Fibroblast of lung (primary cell): ENCODE results near the gene CLSTN2. TPM values are rescaled to one million over a fixed set of nuclear protein-coding genes. Genes with fewer than 3 reads are reported as not detected.
"Not testable (repeated sequence)": the region's sequence is repeated elsewhere in the genome, so short reads cannot be mapped to it uniquely, and the experiment has no call there.

Experiments
- DNase-seq, 2 donors: peaks; one replicate each; pipeline versions ENCODE4 v3.0.0 to v3.0.0-alpha.2; 2010; ENCODE audit warnings: low read depth in 2 of 2
- H2AFZ ChIP-seq: 2 replicates; pipeline ENCODE4 v1.5.1; 2012; ENCODE audit warnings: low read length, control low read depth, inconsistent platforms
- H3K27ac ChIP-seq: 2 replicates; pipeline ENCODE4 v1.5.1; 2011; ENCODE audit warnings: low read length, control low read depth; ENCODE audit not compliant: insufficient read depth
- H3K27me3 ChIP-seq: 2 replicates; pipeline ENCODE4 v1.5.1; 2011; ENCODE audit warnings: mild to moderate bottlenecking, low read length; ENCODE audit not compliant: control insufficient read depth, insufficient read depth
- H3K36me3 ChIP-seq: 2 replicates; pipeline ENCODE4 v1.5.1; 2011; ENCODE audit warnings: low read length; ENCODE audit not compliant: control insufficient read depth, insufficient read depth
- H3K4me1 ChIP-seq: 2 replicates; pipeline ENCODE4 v1.5.1; 2011; ENCODE audit warnings: low read length; ENCODE audit not compliant: control insufficient read depth, insufficient read depth; ENCODE audit errors: extremely low read depth
- H3K4me2 ChIP-seq: 2 replicates; pipeline ENCODE4 v1.5.1; 2011; ENCODE audit warnings: low read length, control low read depth; ENCODE audit not compliant: insufficient read depth; ENCODE audit errors: extremely low read depth
- H3K4me3 ChIP-seq, 4 experiments: fragments of 200-600 bp in 1 of 4; sonication (generic) in 1 of 4; replicated peaks in 1 of 4; 2 replicates each; pipeline ENCODE4 v1.5.1; 2011 to 2016; ENCODE audit warnings: low read length in 4 of 4, low read depth in 3 of 4, mild to moderate bottlenecking in 3 of 4, control low read depth in 2 of 4, inconsistent platforms in 1 of 4, mixed read lengths in 1 of 4; ENCODE audit not compliant: insufficient read depth in 1 of 4; ENCODE audit errors: control extremely low read depth in 1 of 4
- H3K79me2 ChIP-seq: 2 replicates; pipeline ENCODE4 v1.5.1; 2012; ENCODE audit warnings: mild to moderate bottlenecking, low read length, inconsistent platforms; ENCODE audit not compliant: control insufficient read depth, insufficient read depth
- H3K9ac ChIP-seq: 2 replicates; pipeline ENCODE4 v1.5.1; 2011; ENCODE audit warnings: mild to moderate bottlenecking, low read length, control low read depth; ENCODE audit not compliant: insufficient read depth
- H3K9me3 ChIP-seq: 2 replicates; pipeline ENCODE4 v1.5.1; 2012; ENCODE audit warnings: low read depth, low read length; ENCODE audit not compliant: control insufficient read depth, insufficient read depth
- H4K20me1 ChIP-seq: 2 replicates; pipeline ENCODE4 v1.5.1; 2011; ENCODE audit warnings: low read length; ENCODE audit not compliant: control insufficient read depth, insufficient read depth; ENCODE audit errors: extremely low read depth
- CTCF ChIP-seq, 2 donors: IDR thresholded peaks in 1 of 2; conservative IDR thresholded peaks in 1 of 2; 1 replicate in 1 of 2; 2 replicates in 1 of 2; pipeline ENCODE4 v1.5.1; 2011 to 2012; ENCODE audit warnings: low read length in 2 of 2, control low read depth in 1 of 2, inconsistent platforms in 1 of 2, low read depth in 1 of 2, mild to moderate bottlenecking in 1 of 2
- EZH2 ChIP-seq: IDR thresholded peaks from 2 replicates; pipeline ENCODE4 v1.5.1; 2012; ENCODE audit warnings: low read length, control low read depth, mild to moderate bottlenecking; ENCODE audit errors: missing control alignments
- polyA plus RNA-seq, 2 donors: library from polyadenylated mRNA; depleted of rRNA in 1 of 2; stranded (reverse) in 1 of 2; unstranded in 1 of 2; fragments of >200 nt; gene quantifications; 2 replicates each; pipeline ENCODE4 v1.2.1, GENCODE V29; 2011 to 2012; ENCODE audit warnings: missing spikeins in 1 of 2
- total RNA-seq: library from RNA; depleted of rRNA; stranded (reverse); fragments of >200 nt; gene quantifications from 2 replicates; pipeline ENCODE4 v1.2.1, GENCODE V29; 2014

Gene CLSTN2
- total and polyA plus RNA-seq, 2 donors (not counting 1 experiment from before 2014, with no cell fraction given) = under 0.01 to 1.3 TPM

GRCh38 chr3:140423146-140423545 is 488.2 kb downstream of the CLSTN2 start:
- no peaks in the 10 kb centered on the region for H3K36me3 ChIP-seq
- no peak overlapping the region for H3K27ac ChIP-seq
- H3K9ac ChIP-seq = no peak overlapping the region
- H3K27me3 ChIP-seq = no peaks in the 10 kb centered on the region
- H3K4me2 ChIP-seq = no peak overlapping the region
- H3K4me1 ChIP-seq = no peaks in the 10 kb centered on the region
- TF ChIP-seq EZH2 = no peak
- TF ChIP-seq CTCF (conservative IDR thresholded peaks at IDR 0.05 in 1 of 2, IDR thresholded peaks at IDR 0.05 in 1 of 2; ENCODE audit: low read depth in 1 of 2, low read length in 2 of 2) = no peak
- H2AFZ ChIP-seq = no peak overlapping the region
- no peak for DNase-seq
- no peaks in the 10 kb centered on the region for H3K9me3 ChIP-seq
- H3K4me3 ChIP-seq = no peak overlapping the region
- no peaks in the 10 kb centered on the region for H3K79me2 ChIP-seq
- H4K20me1 ChIP-seq = no peaks in the 10 kb centered on the region

- not testable (repeated sequence) for H3K4me3 ChIP-seq, H3K36me3 ChIP-seq, H2AFZ ChIP-seq, H3K27me3 ChIP-seq, DNase-seq, H3K4me2 ChIP-seq, H3K27ac ChIP-seq, H3K9ac ChIP-seq, H4K20me1 ChIP-seq, H3K79me2 ChIP-seq, H3K4me1 ChIP-seq, H3K9me3 ChIP-seq
These were observed 488.6 kb downstream of the CLSTN2 start for GRCh38 chr3:140423574-140423973.

DNA sequence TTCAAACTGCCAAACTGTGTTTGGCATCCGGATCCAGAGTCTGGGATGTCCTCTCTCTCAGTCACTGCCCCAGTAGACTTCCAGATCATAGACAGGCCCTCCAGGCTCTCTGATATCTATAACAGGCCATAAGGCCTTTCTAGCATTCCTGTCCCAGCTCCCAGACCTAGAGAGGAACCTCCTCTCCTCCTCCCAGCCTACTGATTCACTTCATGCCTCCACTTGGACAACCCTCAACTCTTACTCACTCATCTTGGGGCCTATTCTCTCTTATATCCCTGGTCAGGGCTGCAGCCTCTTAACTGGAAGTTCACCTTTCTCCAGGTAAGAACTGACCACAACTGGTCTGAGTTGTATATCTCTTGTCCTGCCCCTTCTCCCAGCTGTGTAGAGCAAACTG is 489.2 kb downstream of the CLSTN2 start:
- H3K36me3 ChIP-seq = no peaks in the 10 kb centered on the region
- H3K27ac ChIP-seq = no peak overlapping the region
- peak in 1 of 2 donors; percentile 42 for DNase-seq
- no peak overlapping the region for H3K4me2 ChIP-seq
- H3K79me2 ChIP-seq = no peaks in the 10 kb centered on the region
- no peaks in the 10 kb centered on the region for H4K20me1 ChIP-seq
- no peak overlapping the region for H3K4me3 ChIP-seq
- H2AFZ ChIP-seq = no peak overlapping the region
- H3K27me3 ChIP-seq = no peaks in the 10 kb centered on the region
- TF ChIP-seq CTCF (conservative IDR thresholded peaks at IDR 0.05 in 1 of 2, IDR thresholded peaks at IDR 0.05 in 1 of 2; ENCODE audit: low read depth in 1 of 2, low read length in 2 of 2) = no peak
- no peak for TF ChIP-seq EZH2
- no peak overlapping the region for H3K9ac ChIP-seq
- no peaks in the 10 kb centered on the region for H3K9me3 ChIP-seq
- no peaks in the 10 kb centered on the region for H3K4me1 ChIP-seq
